GM18505 (cell line): Measurements from ENCODE around the gene ZBTB20.

Experiments used
- ATAC-seq: cut with Tn5 transposase; IDR thresholded peaks from one replicate; pipeline ENCODE4 v1.9.1; 2021; ENCODE audit not compliant: unreplicated experiment
- POLR2A ChIP-seq: IDR thresholded peaks from 4 replicates; pipeline ENCODE4 v1.6.1; 2011; ENCODE audit warnings: borderline replicate concordance; ENCODE audit not compliant: insufficient read depth, insufficient read length; ENCODE audit errors: extremely low read depth

Gene ZBTB20

GRCh38 chr3:115052906-115053305 is 94.2 kb downstream of the ZBTB20 start:
- TF ChIP-seq POLR2A, result no peak

GRCh38 chr3:115042351-115042750 is 104.7 kb downstream of the ZBTB20 start:
- ATAC-seq, result no peak
- TF ChIP-seq POLR2A, result no peak

More at GRCh38 chr3:115052906-115053305, 94.2 kb downstream of the ZBTB20 start:
- no peak for ATAC-seq

GRCh38 chr3:115040673-115041286 is 106.3 kb downstream of the ZBTB20 start:
- no peak for TF ChIP-seq POLR2A
- ATAC-seq, result no peak

GRCh38 chr3:115040246-115040645 is 106.8 kb downstream of the ZBTB20 start:
- TF ChIP-seq POLR2A, result no peak
- ATAC-seq, result no peak

- no peak for ATAC-seq
- no peak for TF ChIP-seq POLR2A
These were observed 108.3 kb downstream of the ZBTB20 start for GRCh38 chr3:115038817-115039216.

GRCh38 chr3:115022835-115023398 is 124.2 kb downstream of the ZBTB20 start:
- no peak for ATAC-seq
- no peak for TF ChIP-seq POLR2A

GRCh38 chr3:115022199-115022598 is 124.9 kb downstream of the ZBTB20 start:
- TF ChIP-seq POLR2A, result no peak
- ATAC-seq, result no peak

GRCh38 chr3:115021061-115021460 is 126.0 kb downstream of the ZBTB20 start:
- no peak for ATAC-seq
- no peak for TF ChIP-seq POLR2A

GRCh38 chr3:115019900-115020299 is 127.2 kb downstream of the ZBTB20 start:
- no peak for ATAC-seq
- TF ChIP-seq POLR2A, result no peak

- ATAC-seq, result no peak
These were observed 128.4 kb downstream of the ZBTB20 start for GRCh38 chr3:115018694-115019093.

GRCh38 chr3:115007966-115008365 is 139.1 kb downstream of the ZBTB20 start:
- no peak for TF ChIP-seq POLR2A
- ATAC-seq, result no peak

More at GRCh38 chr3:115018694-115019093, 128.4 kb downstream of the ZBTB20 start:
- TF ChIP-seq POLR2A, result no peak

- TF ChIP-seq POLR2A, result no peak
- ATAC-seq, result no peak
These were observed 142.6 kb downstream of the ZBTB20 start for GRCh38 chr3:115004201-115005140.

GRCh38 chr3:114998971-114999579 is 148.0 kb downstream of the ZBTB20 start:
- no peak for ATAC-seq
- TF ChIP-seq POLR2A, result no peak
